Effector memory CD8-positive, alpha-beta T cell (primary cell): ENCODE data around the gene TAS2R30.

Source experiments
- ATAC-seq: fragments of 150-1000 bp; cut with Tn5 transposase; replicated peaks from 2 replicates; pipeline ENCODE4 v1.10.0; 2021; ENCODE audit warnings: mild to moderate bottlenecking, moderate library complexity
- DNase-seq, 3 experiments: peaks; one replicate each; pipeline ENCODE4 v3.0.0; 2021
- H3K27ac Mint-ChIP-seq, 2 donors: one replicate each; pipeline ENCODE4 v1.8.0; 2022; ENCODE audit warnings: mild to moderate bottlenecking in 2 of 2, mixed read lengths in 2 of 2, moderate library complexity in 2 of 2
- H3K27me3 Mint-ChIP-seq, 2 donors: one replicate each; pipeline ENCODE4 v1.8.0; 2022; ENCODE audit warnings: mixed read lengths in 2 of 2
- H3K36me3 Mint-ChIP-seq: one replicate; pipeline ENCODE4 v1.8.0; 2022; ENCODE audit warnings: mild to moderate bottlenecking, moderate library complexity, mixed read lengths; ENCODE audit not compliant: insufficient read depth
- H3K4me1 Mint-ChIP-seq, 2 donors: one replicate each; pipeline ENCODE4 v1.8.0; 2022; ENCODE audit warnings: low read depth in 2 of 2, mixed read lengths in 2 of 2
- H3K4me3 Mint-ChIP-seq, 2 donors: one replicate each; pipeline ENCODE4 v1.8.0; 2022; ENCODE audit warnings: mild to moderate bottlenecking in 2 of 2, mixed read lengths in 2 of 2, moderate library complexity in 2 of 2
- H3K9me3 Mint-ChIP-seq, 2 donors: one replicate each; pipeline ENCODE4 v1.8.0; 2022; ENCODE audit warnings: mixed read lengths in 2 of 2
- total RNA-seq, 9 experiments: gene quantifications; one replicate each; lab custom pipeline; 2026; lab: John Stamatoyannopoulos, UW

TAS2R30 gene, protein sequence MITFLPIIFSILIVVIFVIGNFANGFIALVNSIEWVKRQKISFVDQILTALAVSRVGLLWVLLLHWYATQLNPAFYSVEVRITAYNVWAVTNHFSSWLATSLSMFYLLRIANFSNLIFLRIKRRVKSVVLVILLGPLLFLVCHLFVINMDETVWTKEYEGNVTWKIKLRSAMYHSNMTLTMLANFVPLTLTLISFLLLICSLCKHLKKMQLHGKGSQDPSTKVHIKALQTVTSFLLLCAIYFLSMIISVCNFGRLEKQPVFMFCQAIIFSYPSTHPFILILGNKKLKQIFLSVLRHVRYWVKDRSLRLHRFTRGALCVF
- 0.93 to 16.4 (median 2.1) reads per million in 9 experiments for total RNA-seq

DNA sequence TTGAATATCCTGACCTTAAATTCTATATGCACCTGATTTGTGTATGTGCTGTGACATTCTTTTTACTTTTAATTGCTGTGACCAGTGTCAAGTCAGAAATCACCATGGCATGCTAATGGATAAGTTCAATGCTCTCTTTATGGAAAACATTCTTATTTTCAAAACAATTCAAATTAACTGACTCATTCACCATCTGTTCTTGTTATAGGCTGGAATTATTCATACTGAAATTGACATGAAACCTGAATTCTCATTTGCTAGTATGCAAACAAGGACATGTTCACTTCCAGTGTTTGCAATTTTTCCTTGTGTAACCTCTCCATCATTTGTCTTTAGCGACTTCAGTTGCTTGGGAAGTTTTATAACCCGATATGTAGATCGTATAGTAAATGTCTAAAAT is at the start of gene TAS2R30:
Gene TAS2R30 (minus strand): TSS at position 340 of the 400 bp plus-strand sequence. CDS start 400 bp downstream, outside the sequence.
- ATAC-seq (no peak), DNase-seq (no peak)
- Mint-ChIP-seq H3K4me1 (peaks cover 18 to 36% of the 10 kb centered on the region in 2 donors), H3K27me3 (no peaks in the 10 kb centered on the region), H3K4me3 (no peak within 1 kb of the TSS), H3K9me3 (no peaks in the 10 kb centered on the region), H3K36me3 (no peaks in the 10 kb centered on the region), H3K27ac (no peak within 1 kb of the TSS)

DNA sequence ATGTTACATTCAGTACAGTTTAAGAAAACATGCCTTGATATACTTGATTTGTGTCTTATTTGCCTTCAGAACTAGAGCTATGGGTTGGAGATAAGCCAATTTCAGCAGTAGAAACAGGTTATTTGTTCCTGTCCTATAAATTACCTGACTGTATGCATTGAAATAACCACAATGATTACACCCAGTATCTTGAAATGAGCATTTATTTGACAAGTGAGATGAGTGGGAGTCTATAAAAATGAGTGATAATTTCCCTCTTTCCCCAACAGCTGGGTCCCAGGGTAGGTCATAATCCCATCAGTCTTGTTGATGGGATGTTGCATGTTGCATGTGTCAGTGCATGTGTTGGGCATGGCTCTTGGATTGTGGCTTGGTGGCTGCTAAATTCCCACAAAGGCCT is 48.6 kb upstream of the TAS2R30 start:
- DNase-seq (no peak), ATAC-seq (no peak)
- Mint-ChIP-seq H3K27ac (no peak overlapping the region), H3K4me1 (no peaks in the 10 kb centered on the region), H3K9me3 (no peaks in the 10 kb centered on the region), H3K27me3 (no peaks in the 10 kb centered on the region), H3K4me3 (no peak overlapping the region), H3K36me3 (no peaks in the 10 kb centered on the region)

DNA sequence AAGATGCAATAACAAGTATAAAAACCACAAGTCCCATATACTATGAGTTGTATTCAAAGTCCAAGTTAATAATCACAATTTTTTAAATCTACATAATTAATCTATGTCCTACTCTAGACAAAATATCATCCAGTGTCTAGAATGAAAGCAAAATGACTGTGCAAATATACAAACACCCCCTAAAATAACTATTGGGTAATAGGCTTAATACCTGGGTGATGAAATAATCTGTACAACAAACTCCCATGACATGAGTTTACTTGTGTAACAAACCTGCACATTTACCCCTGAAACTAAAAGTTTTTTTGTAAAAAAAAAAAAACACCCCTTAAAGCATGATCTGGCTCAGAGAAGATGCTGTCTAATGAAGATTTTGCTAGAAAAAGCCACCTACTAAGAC is 48.1 kb upstream of the TAS2R30 start:
- no peaks in the 10 kb centered on the region for H3K36me3 Mint-ChIP-seq
- no peak overlapping the region for H3K27ac Mint-ChIP-seq
- no peaks in the 10 kb centered on the region for H3K9me3 Mint-ChIP-seq
- no peak for DNase-seq
- H3K27me3 Mint-ChIP-seq, result no peaks in the 10 kb centered on the region
- ATAC-seq, result no peak
- no peaks in the 10 kb centered on the region for H3K4me1 Mint-ChIP-seq
- H3K4me3 Mint-ChIP-seq, result no peak overlapping the region

DNA sequence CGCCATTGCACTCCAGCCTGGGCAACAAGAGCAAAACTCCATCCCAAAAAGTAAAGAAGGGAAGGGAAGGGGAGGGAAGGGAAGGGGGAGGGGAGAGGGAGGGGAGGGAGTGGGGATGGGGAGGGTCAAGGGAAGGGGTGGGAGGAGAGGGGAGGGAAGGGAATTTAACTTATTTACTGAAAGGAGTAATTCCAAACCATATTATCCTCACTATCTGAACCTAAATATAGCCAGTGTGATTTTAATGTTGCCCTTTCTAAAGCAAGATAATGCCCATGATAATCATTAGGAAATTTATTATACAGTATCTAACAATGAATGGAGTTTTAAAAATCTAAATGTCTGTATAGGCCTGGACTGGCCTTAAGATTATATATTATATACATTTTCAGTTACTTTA is 43.8 kb upstream of the TAS2R30 start:
- Mint-ChIP-seq H3K27ac (no peak overlapping the region), H3K4me3 (no peak overlapping the region), H3K4me1 (peaks cover 4 to 5% of the 10 kb centered on the region in 2 donors), H3K27me3 (no peaks in the 10 kb centered on the region), H3K36me3 (no peaks in the 10 kb centered on the region), H3K9me3 (no peaks in the 10 kb centered on the region)
- ATAC-seq (no peak), DNase-seq (no peak)

DNA sequence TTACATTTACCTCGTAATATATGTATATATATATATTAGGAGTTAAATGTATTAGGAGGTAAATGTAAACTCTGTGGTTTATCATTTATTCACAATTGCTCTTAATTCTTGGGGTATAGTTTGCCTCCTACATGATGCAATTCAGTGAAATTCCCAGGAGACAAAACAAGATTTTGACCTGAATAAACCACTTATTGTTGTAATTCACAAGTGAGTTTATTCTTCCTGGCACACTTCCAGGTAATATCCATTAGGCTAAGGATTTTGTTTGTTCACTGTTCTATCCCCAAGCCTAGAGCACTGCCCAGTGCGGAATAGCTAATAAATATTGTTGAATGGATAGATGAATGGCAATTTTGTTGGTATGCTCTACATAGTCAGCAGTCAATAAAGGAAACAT is 39.6 kb upstream of the TAS2R30 start:
- H3K9me3 Mint-ChIP-seq, result no peaks in the 10 kb centered on the region
- peaks cover 33 to 35% of the 10 kb centered on the region in 2 donors for H3K4me1 Mint-ChIP-seq
- no peak overlapping the region for H3K27ac Mint-ChIP-seq
- no peak for ATAC-seq
- no peaks in the 10 kb centered on the region for H3K27me3 Mint-ChIP-seq
- peaks cover 18% of the 10 kb centered on the region for H3K36me3 Mint-ChIP-seq
- DNase-seq, result no peak
- H3K4me3 Mint-ChIP-seq, result no peak overlapping the region

DNA sequence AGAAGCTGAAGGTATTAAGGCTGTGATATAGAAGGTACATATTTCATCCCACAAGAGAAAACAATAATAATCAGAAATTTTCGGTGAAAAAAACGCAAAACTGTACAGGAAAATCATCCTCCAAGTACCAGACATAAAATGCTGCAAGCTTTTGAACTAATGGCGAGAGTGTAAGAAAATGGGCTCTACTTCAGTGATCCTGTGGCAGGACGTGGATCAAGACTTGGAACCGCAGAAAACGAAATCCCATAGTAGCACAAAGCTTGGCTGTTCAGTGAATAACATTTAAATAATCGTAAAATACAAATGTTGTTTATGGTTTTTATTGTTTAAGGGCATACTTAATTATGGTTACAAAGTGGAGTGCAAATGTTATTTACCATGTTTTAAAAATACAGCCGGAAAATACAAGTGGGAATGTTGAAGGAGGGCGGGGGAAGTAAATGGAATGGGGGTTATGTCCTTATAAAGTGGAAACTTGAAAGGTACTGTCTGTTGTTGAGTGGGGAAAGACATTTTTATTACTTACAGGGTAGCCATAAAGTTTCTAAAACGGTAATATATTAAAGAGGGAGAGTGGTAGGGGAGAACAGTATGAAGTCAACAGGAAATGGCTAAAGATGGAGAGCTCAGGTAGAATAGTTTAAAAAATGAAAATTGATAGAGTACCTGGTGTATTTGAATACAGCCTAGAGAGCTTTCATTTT is 37.7 kb upstream of the TAS2R30 start:
- Mint-ChIP-seq H3K36me3 (peaks cover 20% of the 10 kb centered on the region), H3K4me1 (peaks cover 42 to 44% of the 10 kb centered on the region in 2 donors)

DNA sequence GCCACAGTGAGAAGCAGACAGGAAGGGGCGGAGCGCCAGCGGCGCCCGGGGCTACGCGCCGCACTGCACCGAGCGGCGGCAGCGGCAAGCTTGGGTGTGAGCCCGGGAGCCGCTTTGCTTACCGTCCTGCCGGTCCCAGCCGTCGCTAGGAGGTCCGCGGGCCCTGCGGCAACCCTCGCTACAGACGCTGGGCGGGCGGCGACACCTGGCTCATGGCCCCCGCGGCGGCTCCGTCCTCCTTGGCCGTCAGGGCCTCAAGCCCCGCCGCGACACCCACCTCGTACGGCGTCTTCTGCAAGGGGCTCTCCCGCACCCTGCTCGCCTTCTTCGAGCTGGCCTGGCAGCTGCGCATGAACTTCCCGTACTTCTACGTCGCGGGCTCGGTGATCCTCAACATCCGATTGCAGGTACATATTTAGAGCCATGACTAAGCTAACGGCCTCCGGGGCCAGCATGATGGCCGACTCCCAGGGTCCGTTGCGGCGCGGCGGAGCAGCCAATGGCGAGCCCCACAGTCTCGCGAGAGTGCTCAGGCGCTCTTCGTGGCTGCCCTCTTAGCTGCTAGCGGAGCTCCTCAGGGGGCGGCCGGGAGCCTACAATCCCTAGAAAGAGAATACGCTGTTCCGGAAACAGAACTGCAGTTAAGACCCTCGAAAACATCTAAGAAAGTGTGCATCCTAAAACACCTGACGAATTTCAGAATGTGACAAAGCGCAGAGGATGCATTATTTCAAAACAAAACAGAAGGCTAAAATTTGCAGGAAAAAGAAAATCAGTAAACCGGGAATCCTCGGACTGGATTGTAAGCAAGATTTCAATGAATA is 36.9 kb upstream of the TAS2R30 start, which contains the start of gene SMIM10L1:
Gene SMIM10L1 (plus strand): TSS at position 50 of the 824 bp plus-strand sequence. CDS start 163 bp downstream, at position 213.
- DNase-seq (peak; percentile 79 to 84 (median 82)), ATAC-seq (peak; percentile 91)
- H3K4me1 Mint-ChIP-seq, result peaks cover 44 to 48% of the 10 kb centered on the region in 2 donors
- H3K9me3 Mint-ChIP-seq, result no peaks in the 10 kb centered on the region
- H3K27ac Mint-ChIP-seq, result peak within 1 kb of the TSS; percentile 99 to 100
- no peaks in the 10 kb centered on the region for H3K27me3 Mint-ChIP-seq
- peaks cover 20% of the 10 kb centered on the region for H3K36me3 Mint-ChIP-seq
- peak within 1 kb of the TSS; percentile 99 for H3K4me3 Mint-ChIP-seq

More for the DNA sequence above, 37.7 kb upstream of the TAS2R30 start:
- peak overlapping the region; percentile 99 to 100 for H3K27ac Mint-ChIP-seq
- H3K27me3 Mint-ChIP-seq, result no peaks in the 10 kb centered on the region
- DNase-seq, result no peak
- no peaks in the 10 kb centered on the region for H3K9me3 Mint-ChIP-seq
- ATAC-seq, result no peak
- H3K4me3 Mint-ChIP-seq, result peak overlapping the region; percentile 99

DNA sequence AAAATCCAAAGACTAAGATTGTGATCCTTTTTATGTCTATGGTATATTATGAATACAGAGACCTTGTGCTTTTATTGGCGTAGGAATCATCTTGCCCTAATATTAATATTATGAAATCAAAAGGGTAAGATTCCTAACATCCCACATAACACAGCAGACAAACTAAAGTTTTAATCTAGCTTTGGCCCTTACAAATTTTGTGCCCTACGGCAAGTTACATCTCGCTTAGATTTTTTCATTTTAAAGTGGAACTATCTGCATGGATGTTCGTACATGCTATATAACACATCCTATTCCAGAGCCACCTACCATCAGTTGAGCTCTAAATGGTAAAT is 36.3 kb upstream of the TAS2R30 start:
- ATAC-seq, result no peak
- Mint-ChIP-seq H3K4me3 (peak overlapping the region; percentile 99), H3K4me1 (peaks cover 45 to 51% of the 10 kb centered on the region in 2 donors), H3K27ac (peak overlapping the region; percentile 99 to 100), H3K36me3 (peaks cover 23% of the 10 kb centered on the region), H3K9me3 (no peaks in the 10 kb centered on the region), H3K27me3 (no peaks in the 10 kb centered on the region)
- DNase-seq, result no peak

DNA sequence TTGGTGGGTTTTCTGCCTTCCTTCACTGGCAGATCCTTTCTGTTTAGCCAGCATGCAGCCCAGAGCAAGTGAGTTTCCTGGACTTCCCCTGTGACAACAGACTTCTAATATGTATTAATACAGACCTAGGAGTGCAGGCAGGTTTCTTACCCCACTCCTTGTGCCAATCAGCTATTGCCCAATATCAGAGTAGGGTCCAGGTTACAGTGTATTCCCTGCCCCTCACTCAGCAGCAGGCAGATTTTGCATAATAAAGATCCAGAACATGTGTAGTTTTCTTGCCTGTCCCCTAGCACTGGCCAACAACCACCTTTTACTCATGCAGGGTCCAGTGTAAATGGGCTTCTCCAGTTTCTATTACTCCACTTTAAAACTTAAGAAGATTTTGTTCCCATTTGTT is 31.9 kb upstream of the TAS2R30 start:
- no peak for ATAC-seq
- Mint-ChIP-seq H3K36me3 (peaks cover 27% of the 10 kb centered on the region), H3K27me3 (no peaks in the 10 kb centered on the region), H3K4me3 (no peak overlapping the region), H3K27ac (no peak overlapping the region), H3K4me1 (peaks cover 44 to 63% of the 10 kb centered on the region in 2 donors), H3K9me3 (no peaks in the 10 kb centered on the region)
- DNase-seq, result no peak

DNA sequence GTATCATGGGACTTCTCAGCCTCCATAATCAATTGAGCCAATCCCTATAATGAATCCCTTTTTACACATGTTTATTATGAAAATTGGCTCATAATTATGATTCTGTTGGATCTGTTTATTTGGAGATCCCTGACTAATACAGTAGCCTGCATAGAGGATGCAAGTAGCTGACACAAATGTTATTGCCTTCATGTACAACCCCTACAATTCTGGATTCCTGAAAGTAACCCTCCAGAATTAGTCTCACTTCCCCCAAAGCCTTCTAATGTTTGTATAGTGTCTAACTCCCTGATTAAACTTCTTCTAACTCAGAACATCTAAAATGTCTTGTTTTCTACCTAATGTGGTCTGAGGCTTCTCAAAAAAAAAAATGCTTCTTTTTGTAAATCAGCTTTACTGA is 29.9 kb upstream of the TAS2R30 start:
- no peak for ATAC-seq
- Mint-ChIP-seq H3K4me1 (peaks cover 35 to 65% of the 10 kb centered on the region in 2 donors), H3K36me3 (peaks cover 29% of the 10 kb centered on the region)

DNA sequence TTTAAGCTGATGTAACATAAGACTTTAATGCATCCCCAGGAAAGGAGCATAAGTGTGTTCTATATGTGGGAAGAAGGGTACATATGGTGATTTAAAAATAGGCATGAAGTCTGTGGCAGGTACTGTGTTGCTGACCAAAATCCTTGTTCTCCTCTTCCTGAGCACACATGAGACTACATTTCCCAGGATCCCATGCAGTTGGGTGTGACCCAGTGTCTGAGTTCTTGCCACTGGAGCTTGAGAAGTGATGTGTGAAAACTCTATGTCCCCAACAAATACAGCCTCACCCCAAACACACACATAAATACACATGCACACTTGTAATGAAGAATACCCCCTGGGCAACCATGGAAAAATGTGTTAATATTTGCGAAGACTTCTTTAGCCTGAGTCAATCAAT is 28.1 kb upstream of the TAS2R30 start:
- Mint-ChIP-seq H3K4me3 (no peak overlapping the region), H3K36me3 (peaks cover 31% of the 10 kb centered on the region), H3K27ac (no peak overlapping the region), H3K4me1 (peaks cover 27 to 68% of the 10 kb centered on the region in 2 donors), H3K9me3 (no peaks in the 10 kb centered on the region), H3K27me3 (no peaks in the 10 kb centered on the region)
- DNase-seq (no peak), ATAC-seq (no peak)

More for the DNA sequence above, 29.9 kb upstream of the TAS2R30 start:
- Mint-ChIP-seq H3K27ac (no peak overlapping the region), H3K27me3 (no peaks in the 10 kb centered on the region), H3K9me3 (no peaks in the 10 kb centered on the region), H3K4me3 (no peak overlapping the region)
- DNase-seq, result no peak

DNA sequence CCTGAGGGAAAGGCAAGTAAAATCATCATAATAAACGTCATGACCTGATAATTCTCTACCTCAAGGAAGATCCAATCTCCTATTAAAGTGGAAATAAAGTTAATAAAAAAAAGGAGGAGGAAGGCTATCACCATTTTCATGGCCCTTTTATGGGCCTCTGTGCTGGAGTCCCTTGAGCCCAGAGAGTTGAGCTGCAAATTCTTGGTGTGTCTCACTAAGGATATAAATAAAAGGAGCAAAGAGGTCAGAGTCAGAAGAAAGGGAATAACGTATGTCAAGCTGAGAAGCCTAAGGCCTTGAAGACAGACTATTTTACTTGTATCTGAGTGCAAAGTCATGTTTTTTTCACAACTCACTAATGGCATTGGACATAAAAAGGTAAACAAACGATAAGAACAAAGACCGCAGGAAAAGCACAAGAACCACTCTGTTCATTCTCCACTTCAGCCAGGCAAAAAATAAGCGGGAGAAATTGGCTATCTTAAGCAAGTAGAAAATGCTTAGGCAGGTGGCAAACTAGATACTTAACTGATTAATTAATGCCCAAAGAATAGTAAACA is 24.5 kb upstream of the TAS2R30 start:
- no peak for DNase-seq
- peaks cover 33% of the 10 kb centered on the region for H3K36me3 Mint-ChIP-seq
- H3K4me3 Mint-ChIP-seq, result no peak overlapping the region
- H3K27me3 Mint-ChIP-seq, result no peaks in the 10 kb centered on the region
- H3K27ac Mint-ChIP-seq, result no peak overlapping the region
- peaks cover 16 to 43% of the 10 kb centered on the region in 2 donors for H3K4me1 Mint-ChIP-seq
- ATAC-seq, result no peak
- H3K9me3 Mint-ChIP-seq, result no peaks in the 10 kb centered on the region

DNA sequence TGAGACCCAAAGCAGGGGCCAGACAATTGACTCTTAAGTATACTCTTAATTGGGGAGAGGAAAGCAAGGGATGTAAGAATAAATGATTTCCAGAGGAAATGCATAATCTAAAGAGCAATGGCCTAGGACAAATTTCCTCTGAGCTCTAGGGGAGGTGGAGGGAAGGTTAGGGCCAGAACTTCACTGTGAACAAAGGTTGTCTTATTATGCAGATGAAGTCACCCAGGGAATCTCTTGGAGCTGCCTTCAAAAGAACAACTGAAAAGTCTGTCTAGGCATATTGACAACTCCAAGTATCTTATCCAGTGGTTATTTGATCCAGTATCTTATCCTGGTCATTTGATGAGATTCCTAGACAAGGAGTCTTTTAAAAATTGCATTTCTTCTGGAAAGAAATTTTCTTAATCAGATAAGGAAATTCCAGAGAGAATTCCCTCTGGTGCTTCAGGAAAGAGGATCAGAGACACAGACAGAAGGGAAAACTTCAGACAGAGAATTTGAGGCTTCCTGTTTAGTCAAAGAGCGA is 20.0 kb upstream of the TAS2R30 start:
- Mint-ChIP-seq H3K4me1 (peaks cover 11 to 27% of the 10 kb centered on the region in 2 donors), H3K27me3 (no peaks in the 10 kb centered on the region), H3K36me3 (peaks cover 14% of the 10 kb centered on the region), H3K27ac (no peak overlapping the region), H3K4me3 (no peak overlapping the region), H3K9me3 (no peaks in the 10 kb centered on the region)
- ATAC-seq (no peak), DNase-seq (no peak)
